ENCODE results near the gene CD180.
A peak's percentile ranks its signal among the peaks of the same experiment; 100 is the strongest.

Gene CD180

DNA sequence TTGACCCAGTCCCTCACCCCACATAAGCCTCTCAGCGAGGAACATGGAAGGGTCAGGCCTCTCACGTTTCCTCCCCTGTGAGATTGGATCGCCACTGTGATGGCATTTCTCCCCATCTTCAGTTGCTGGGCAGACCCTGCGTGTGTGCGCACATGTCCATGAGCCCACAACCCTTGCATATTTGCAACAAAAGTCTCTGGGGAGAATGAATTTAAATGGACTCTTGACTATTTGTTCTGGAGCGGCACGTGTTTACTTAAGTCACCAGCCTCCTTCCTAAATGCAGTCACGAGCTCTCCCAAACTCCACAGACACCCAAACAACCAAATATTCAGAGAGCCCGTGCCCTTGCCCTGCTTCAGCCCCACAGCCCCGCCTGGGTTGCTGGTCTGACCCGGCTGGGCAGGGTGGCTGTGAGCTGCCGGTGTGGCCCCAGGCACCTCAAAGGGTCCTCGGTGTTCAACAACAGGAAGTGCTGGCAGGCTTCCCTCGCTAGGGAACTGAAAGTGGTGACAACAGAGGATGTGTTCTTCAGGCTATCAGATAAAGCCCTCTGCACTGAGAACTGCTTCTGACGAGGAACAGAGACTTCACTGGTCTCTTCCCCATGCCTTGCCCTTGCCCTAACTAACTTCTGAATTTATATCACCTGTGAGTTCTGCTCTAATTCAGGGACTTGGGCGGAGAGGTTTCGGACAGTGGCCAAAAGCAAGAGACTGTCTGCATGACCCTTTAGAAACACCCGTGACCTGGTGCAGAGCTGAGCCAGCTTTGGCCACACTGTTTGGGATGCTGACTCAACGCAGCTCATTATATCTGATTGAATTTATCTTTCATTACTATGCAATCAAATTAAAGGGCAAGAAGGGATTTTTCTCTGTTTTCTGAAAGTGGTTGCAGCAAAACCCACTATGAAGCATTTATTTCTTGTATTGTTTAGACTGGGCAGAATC is 19.2 kb upstream of the CD180 start:
- peak; percentile 77 for DNase-seq (ENCODE audit: low spot score)
- in situ Hi-C loops (cut with MboI; ENCODE audit: low sequenced_read_pairs, unreplicated experiment) = loop anchor here (25.0 kb wide), 1 partner anchor 228 kb away; no protein-coding TSS in a partner anchor
- TF ChIP-seq, protein P1, sequence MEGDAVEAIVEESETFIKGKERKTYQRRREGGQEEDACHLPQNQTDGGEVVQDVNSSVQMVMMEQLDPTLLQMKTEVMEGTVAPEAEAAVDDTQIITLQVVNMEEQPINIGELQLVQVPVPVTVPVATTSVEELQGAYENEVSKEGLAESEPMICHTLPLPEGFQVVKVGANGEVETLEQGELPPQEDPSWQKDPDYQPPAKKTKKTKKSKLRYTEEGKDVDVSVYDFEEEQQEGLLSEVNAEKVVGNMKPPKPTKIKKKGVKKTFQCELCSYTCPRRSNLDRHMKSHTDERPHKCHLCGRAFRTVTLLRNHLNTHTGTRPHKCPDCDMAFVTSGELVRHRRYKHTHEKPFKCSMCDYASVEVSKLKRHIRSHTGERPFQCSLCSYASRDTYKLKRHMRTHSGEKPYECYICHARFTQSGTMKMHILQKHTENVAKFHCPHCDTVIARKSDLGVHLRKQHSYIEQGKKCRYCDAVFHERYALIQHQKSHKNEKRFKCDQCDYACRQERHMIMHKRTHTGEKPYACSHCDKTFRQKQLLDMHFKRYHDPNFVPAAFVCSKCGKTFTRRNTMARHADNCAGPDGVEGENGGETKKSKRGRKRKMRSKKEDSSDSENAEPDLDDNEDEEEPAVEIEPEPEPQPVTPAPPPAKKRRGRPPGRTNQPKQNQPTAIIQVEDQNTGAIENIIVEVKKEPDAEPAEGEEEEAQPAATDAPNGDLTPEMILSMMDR (IDR thresholded peaks at IDR 0.05; ENCODE audit: borderline replicate concordance, control extremely low read depth, extremely low read depth, insufficient read depth, missing control alignments) = peak; percentile 3

- TF ChIP-seq, protein P1 (IDR thresholded peaks at IDR 0.05; ENCODE audit: borderline replicate concordance, control extremely low read depth, extremely low read depth, insufficient read depth, missing control alignments) = no peak
- in situ Hi-C loops (cut with MboI; ENCODE audit: low sequenced_read_pairs, unreplicated experiment) = loop anchor here (5.0 to 25.0 kb wide), 2 partner anchors 58 to 228 kb away; no protein-coding TSS in a partner anchor
- DNase-seq (ENCODE audit: low spot score) = no peak
Observed at GRCh38 chr5:67214707-67215447, 18.3 kb upstream of the CD180 start.

GRCh38 chr5:67214036-67214435 is 17.4 kb upstream of the CD180 start:
- no peak for DNase-seq (ENCODE audit: low spot score)
- in situ Hi-C loops (cut with MboI; ENCODE audit: low sequenced_read_pairs, unreplicated experiment) = loop anchor here (5.0 to 25.0 kb wide), 2 partner anchors 57 to 227 kb away; no protein-coding TSS in a partner anchor
- TF ChIP-seq, protein P1 (IDR thresholded peaks at IDR 0.05; ENCODE audit: borderline replicate concordance, control extremely low read depth, extremely low read depth, insufficient read depth, missing control alignments) = no peak

DNA sequence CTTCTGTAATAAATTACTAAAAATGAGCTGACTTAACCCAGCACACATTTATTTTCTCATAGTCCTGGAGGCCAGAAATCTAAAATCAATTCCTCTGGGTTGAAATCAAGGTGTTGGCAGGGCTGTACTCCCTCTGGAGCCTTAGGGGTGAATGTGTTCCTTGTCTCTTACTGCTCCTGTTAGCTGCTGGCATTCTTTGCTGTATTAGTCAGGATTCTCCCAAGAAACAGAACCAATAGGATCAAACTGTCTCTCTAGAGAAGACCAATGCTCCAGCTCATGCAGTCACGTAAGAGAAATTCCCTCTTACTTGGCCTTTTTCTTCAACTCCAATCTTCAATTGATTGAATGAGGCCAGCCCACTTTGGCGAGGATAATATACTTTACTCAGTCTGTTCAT is 15.3 kb upstream of the CD180 start:
- no peak for DNase-seq (ENCODE audit: low spot score)
- in situ Hi-C loops (cut with MboI; ENCODE audit: low sequenced_read_pairs, unreplicated experiment) = loop anchor here (5.0 to 25.0 kb wide), 2 partner anchors 55 to 225 kb away; no protein-coding TSS in a partner anchor

GRCh38 chr5:67209141-67209771 is 12.7 kb upstream of the CD180 start:
- in situ Hi-C loops (cut with MboI; ENCODE audit: low sequenced_read_pairs, unreplicated experiment) = loop anchor here (25.0 kb wide), 1 partner anchor 222 kb away; no protein-coding TSS in a partner anchor
- DNase-seq (ENCODE audit: low spot score) = peak; percentile 73
- TF ChIP-seq, protein P1 (IDR thresholded peaks at IDR 0.05; ENCODE audit: borderline replicate concordance, control extremely low read depth, extremely low read depth, insufficient read depth, missing control alignments) = peak; percentile 67

More for the DNA sequence above, 15.3 kb upstream of the CD180 start:
- TF ChIP-seq, protein P1 (IDR thresholded peaks at IDR 0.05; ENCODE audit: borderline replicate concordance, control extremely low read depth, extremely low read depth, insufficient read depth, missing control alignments) = no peak

DNA sequence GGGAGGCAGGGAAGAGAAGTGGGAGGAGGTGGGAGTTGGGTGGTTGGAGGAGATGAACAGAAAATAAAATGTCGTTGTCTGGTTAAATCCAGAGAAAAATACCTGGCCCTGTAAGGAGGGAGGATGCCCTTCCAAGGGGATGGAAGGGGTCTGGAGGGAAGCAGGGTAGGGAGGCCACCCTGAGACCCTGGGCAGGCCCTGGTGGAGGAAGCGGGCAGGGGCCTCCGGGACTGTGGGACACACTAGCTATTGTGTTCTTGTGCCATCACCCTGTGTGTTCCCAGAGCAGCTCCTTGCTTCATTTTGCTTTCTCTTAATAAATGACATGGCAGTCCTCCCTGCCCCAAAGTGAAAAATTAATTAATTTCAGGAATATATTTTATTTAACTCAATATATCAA is 11.8 kb upstream of the CD180 start:
- in situ Hi-C loops (cut with MboI; ENCODE audit: low sequenced_read_pairs, unreplicated experiment) = loop anchor here (25.0 kb wide), 1 partner anchor 221 kb away; no protein-coding TSS in a partner anchor
- TF ChIP-seq, protein P1 (IDR thresholded peaks at IDR 0.05; ENCODE audit: borderline replicate concordance, control extremely low read depth, extremely low read depth, insufficient read depth, missing control alignments) = no peak
- no peak for DNase-seq (ENCODE audit: low spot score)

Measured in GM13976 (cell line).